Liver (tissue), 3 donors: Measurements from ENCODE around the gene CPLX4.
"Not testable (repeated sequence)": the region's sequence is repeated elsewhere in the genome, so short reads cannot be mapped to it uniquely, and the experiment has no call there.

Experiments
- CTCF ChIP-seq: fragments of 150-350 bp; IDR thresholded peaks from 2 replicates; pipeline ENCODE4 v1.5.1; 2017; ENCODE audit warnings: improper control_type of control experiment, low read depth, low read length; ENCODE audit not compliant: missing input control
- JUND ChIP-seq, 2 donors: IDR thresholded peaks; 2 replicates each; pipeline ENCODE4 v1.6.1; 2016; ENCODE audit warnings: antibody characterized with exemption in 2 of 2
- MAX ChIP-seq: IDR thresholded peaks from 2 replicates; pipeline ENCODE4 v1.6.1; 2016; ENCODE audit warnings: antibody characterized with exemption
- NR2F2 ChIP-seq: IDR thresholded peaks from 2 replicates; pipeline ENCODE4 v1.6.1; 2016; ENCODE audit warnings: antibody characterized with exemption
- RAD21 ChIP-seq, 2 donors: IDR thresholded peaks; 2 replicates each; pipeline ENCODE4 v1.6.1; 2016; ENCODE audit warnings: antibody characterized with exemption in 2 of 2, mild to moderate bottlenecking in 2 of 2
- donor health status: healthy.
- donor health status: healthy.

- TF ChIP-seq NR2F2; CTCF; MAX; RAD21 (IDR thresholded peaks at IDR 0.05); JUND (IDR thresholded peaks at IDR 0.05): not testable (repeated sequence)
Measured at GRCh38 chr18:59255491-59255890, 63.0 kb downstream of the CPLX4 start.
